Lower lobe of right lung (tissue), 2 donors: ENCODE measurements around the gene ASCC1. TPM values are rescaled to one million over a fixed set of nuclear protein-coding genes. Genes with fewer than 3 reads are reported as not detected.

Experiments used
- ATAC-seq, 2 donors: fragments of 200-7000 bp; cut with Tn5 transposase; one replicate each; pipeline ENCODE4 v1.9.1; 2020 to 2022; ENCODE audit warnings: mild to moderate bottlenecking in 2 of 2, moderate library complexity in 2 of 2
- DNase-seq: peaks from one replicate; pipeline ENCODE4 v3.0.0-alpha.2; 2020
- H3K27ac ChIP-seq: fragments of 200-600 bp; one replicate; pipeline ENCODE4 v1.8.0; 2022
- H3K27me3 ChIP-seq: fragments of 200-600 bp; one replicate; pipeline ENCODE4 v1.8.0; 2022; ENCODE audit warnings: low read depth
- H3K36me3 ChIP-seq: fragments of 200-600 bp; one replicate; pipeline ENCODE4 v1.8.0; 2022; ENCODE audit warnings: mild to moderate bottlenecking
- H3K4me1 ChIP-seq: fragments of 200-600 bp; one replicate; pipeline ENCODE4 v1.8.0; 2022
- H3K4me3 ChIP-seq: fragments of 200-600 bp; one replicate; pipeline ENCODE4 v1.8.0; 2022; ENCODE audit warnings: mild to moderate bottlenecking
- H3K9me3 ChIP-seq: fragments of 200-600 bp; one replicate; pipeline ENCODE4 v1.8.0; 2022
- intact Hi-C: fragments of 100-400 bp; cut with DNase I; formaldehyde crosslinking; loops from one replicate; pipeline ENCODE4 v1.11.0; 2022
- total RNA-seq: library from RNA; stranded (reverse); fragmentation: NEBNext Ultra II Directional; extraction: Animal tissue kit (Norgen Biotek cat#: 25700); gene quantifications from one replicate; pipeline ENCODE4 v1.2.1, GENCODE V29; 2021
- TF ChIP-seq, protein P1 (sequence below): fragments of 200-600 bp; IDR thresholded peaks from one replicate; pipeline ENCODE4 v1.8.0; 2022; ENCODE audit warnings: antibody characterized with exemption, mild to moderate bottlenecking
- donor health status: DM: no; HTN: yes; CAD: no; lungs with severe emphysema.

ASCC1 gene
- total RNA-seq, 1 donor from 2014 or later: 23.9 TPM

DNA sequence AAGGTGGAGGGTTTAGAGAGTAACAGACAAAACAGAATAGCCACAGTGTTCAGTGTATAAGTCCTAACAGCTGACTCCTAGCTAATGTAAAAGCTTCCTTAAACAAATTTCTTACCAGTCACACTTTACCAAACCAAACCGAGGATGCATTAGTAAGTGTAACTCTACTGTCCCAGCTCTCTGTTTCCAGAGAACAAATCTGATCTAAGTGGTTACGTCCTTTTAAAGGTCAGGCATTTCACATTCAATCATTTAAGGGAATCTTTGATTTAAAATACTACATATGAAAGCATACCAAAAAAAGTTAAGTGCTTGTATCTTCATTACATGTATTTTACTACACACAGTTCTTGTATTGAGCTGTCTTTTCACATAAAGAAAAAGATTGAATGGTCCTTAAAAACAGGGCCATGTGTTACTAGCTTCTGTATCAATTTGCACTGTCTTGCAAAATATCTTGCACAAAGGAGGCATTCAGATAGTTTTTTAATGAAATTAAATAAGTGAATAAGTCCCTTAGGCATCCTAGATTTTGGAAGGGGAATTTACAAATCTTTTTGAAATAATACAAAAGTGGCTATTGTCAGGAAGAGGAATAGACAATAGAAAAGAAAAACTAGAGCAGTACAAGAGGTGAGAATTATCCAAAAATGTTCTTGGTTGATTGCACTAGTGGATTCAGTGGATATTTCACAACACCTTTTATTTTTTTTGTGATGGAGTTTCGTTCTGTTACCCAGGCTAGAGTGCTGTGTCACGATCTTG lies 69.3 kb downstream of the ASCC1 start:
- no peaks in the 10 kb centered on the region for H3K4me1 ChIP-seq
- intact Hi-C loops: no loop called here
- ATAC-seq (no peak), DNase-seq (no peak)
- no peak overlapping the region for H3K27ac ChIP-seq
- no peak overlapping the region for H3K4me3 ChIP-seq
- H3K9me3 ChIP-seq: no peaks in the 10 kb centered on the region
- no peaks in the 10 kb centered on the region for H3K36me3 ChIP-seq
- H3K27me3 ChIP-seq: no peaks in the 10 kb centered on the region
- TF ChIP-seq, protein P1, sequence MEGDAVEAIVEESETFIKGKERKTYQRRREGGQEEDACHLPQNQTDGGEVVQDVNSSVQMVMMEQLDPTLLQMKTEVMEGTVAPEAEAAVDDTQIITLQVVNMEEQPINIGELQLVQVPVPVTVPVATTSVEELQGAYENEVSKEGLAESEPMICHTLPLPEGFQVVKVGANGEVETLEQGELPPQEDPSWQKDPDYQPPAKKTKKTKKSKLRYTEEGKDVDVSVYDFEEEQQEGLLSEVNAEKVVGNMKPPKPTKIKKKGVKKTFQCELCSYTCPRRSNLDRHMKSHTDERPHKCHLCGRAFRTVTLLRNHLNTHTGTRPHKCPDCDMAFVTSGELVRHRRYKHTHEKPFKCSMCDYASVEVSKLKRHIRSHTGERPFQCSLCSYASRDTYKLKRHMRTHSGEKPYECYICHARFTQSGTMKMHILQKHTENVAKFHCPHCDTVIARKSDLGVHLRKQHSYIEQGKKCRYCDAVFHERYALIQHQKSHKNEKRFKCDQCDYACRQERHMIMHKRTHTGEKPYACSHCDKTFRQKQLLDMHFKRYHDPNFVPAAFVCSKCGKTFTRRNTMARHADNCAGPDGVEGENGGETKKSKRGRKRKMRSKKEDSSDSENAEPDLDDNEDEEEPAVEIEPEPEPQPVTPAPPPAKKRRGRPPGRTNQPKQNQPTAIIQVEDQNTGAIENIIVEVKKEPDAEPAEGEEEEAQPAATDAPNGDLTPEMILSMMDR: no peak

DNA sequence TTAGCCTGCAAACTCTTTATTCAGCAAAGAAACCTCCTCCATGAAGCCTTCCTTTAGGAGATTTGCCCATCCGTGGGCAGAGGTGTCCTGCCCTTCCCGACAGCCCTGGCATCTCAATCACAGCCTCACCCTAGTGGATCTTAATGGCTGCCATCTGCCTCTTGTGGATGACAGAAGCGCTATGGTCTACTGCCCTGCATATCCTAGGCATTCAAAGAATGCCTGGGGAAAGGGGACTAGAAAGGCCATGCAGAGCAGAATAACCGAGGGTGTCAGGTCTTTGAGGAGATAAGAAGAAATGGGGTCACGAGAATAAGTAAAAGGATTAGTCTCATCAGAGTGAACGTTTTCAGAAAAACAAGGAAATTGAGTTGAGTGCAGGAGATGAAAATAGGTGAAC lies 70.0 kb downstream of the ASCC1 start:
- ATAC-seq (no peak), DNase-seq (no peak)
- Histone ChIP-seq H3K36me3 (no peaks in the 10 kb centered on the region), H3K4me1 (no peaks in the 10 kb centered on the region), H3K27me3 (no peaks in the 10 kb centered on the region), H3K4me3 (no peak overlapping the region), H3K9me3 (no peaks in the 10 kb centered on the region), H3K27ac (no peak overlapping the region)
- intact Hi-C loops: no loop called here
- TF ChIP-seq, protein P1: no peak

DNA sequence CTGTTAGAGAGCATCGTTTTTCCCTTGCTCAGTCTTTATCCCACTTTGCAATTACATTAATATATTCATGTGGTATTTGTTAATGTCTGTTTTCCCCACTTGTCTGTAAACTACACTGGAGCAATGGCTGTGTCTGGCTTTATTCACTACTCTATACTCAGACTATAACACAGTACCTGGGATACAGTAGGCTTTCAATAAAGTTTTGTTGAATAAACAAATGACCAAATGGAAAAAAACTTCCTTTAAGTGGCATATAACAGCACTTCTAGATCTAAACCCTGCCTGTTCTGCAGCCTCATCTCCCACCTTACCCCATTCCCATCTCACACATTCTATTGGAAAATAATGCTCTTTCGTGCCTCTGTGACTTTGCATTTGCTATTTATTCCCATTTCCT lies 70.4 kb downstream of the ASCC1 start:
- DNase-seq: no peak

DNA sequence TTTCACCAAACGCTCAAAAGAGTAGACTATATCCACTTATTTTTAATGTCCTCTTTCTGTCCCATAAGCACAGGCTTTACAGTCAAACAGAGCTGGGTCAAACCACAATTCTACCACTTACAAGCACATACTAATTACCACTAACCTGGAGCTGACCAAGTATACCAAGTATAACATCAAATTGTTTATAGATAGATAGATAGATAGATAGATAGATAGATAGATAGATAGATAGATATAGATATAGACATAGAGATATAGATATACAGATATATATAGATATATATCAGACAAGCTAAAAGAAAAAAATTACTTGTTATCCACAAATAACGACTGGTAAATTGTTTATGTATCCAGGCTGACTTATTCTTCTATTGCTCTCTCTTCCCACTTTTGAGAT lies 75.2 kb downstream of the ASCC1 start:
- no peak overlapping the region for H3K27ac ChIP-seq
- no peak overlapping the region for H3K4me3 ChIP-seq
- H3K4me1 ChIP-seq: no peaks in the 10 kb centered on the region
- TF ChIP-seq, protein P1: no peak
- intact Hi-C loops: no loop called here
- H3K27me3 ChIP-seq: no peaks in the 10 kb centered on the region
- H3K36me3 ChIP-seq: no peaks in the 10 kb centered on the region
- DNase-seq (no peak), ATAC-seq (no peak)
- H3K9me3 ChIP-seq: no peaks in the 10 kb centered on the region

More for the DNA sequence above, 70.4 kb downstream of the ASCC1 start:
- Histone ChIP-seq H3K4me1 (no peaks in the 10 kb centered on the region), H3K27ac (no peak overlapping the region), H3K27me3 (no peaks in the 10 kb centered on the region), H3K4me3 (no peak overlapping the region), H3K36me3 (no peaks in the 10 kb centered on the region), H3K9me3 (no peaks in the 10 kb centered on the region)
- intact Hi-C loops: no loop called here
- TF ChIP-seq, protein P1: no peak
- ATAC-seq: no peak

DNA sequence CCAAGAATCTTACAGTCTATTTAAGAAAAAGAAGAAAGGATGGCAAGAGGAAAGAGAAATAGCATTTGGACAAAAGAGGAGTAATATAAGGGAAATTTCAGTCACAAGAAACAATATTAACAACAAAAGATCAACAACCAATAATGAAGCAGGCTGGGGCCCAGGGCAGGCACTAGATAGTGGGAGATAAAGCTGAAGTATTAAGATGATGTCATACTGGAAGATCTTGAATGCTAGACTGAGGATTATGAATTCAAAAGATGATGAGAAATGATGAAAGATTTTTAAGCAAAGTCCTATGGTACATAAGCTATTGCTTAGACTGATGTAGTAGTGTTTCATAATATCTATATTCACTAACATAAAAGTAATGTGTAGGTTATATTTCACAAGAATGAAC lies 75.9 kb downstream of the ASCC1 start:
- Histone ChIP-seq H3K36me3 (no peaks in the 10 kb centered on the region), H3K4me1 (no peaks in the 10 kb centered on the region), H3K9me3 (no peaks in the 10 kb centered on the region), H3K27ac (no peak overlapping the region), H3K4me3 (no peak overlapping the region), H3K27me3 (no peaks in the 10 kb centered on the region)
- intact Hi-C loops: no loop called here
- TF ChIP-seq, protein P1: no peak
- ATAC-seq: no peak
- DNase-seq: no peak
